ENCODE data around the gene STARD9.
A peak's percentile ranks its signal among the peaks of the same experiment; 100 is the strongest.
"Not testable (repeated sequence)": the region's sequence is repeated elsewhere in the genome, so short reads cannot be mapped to it uniquely, and the experiment has no call there.

STARD9 gene

DNA sequence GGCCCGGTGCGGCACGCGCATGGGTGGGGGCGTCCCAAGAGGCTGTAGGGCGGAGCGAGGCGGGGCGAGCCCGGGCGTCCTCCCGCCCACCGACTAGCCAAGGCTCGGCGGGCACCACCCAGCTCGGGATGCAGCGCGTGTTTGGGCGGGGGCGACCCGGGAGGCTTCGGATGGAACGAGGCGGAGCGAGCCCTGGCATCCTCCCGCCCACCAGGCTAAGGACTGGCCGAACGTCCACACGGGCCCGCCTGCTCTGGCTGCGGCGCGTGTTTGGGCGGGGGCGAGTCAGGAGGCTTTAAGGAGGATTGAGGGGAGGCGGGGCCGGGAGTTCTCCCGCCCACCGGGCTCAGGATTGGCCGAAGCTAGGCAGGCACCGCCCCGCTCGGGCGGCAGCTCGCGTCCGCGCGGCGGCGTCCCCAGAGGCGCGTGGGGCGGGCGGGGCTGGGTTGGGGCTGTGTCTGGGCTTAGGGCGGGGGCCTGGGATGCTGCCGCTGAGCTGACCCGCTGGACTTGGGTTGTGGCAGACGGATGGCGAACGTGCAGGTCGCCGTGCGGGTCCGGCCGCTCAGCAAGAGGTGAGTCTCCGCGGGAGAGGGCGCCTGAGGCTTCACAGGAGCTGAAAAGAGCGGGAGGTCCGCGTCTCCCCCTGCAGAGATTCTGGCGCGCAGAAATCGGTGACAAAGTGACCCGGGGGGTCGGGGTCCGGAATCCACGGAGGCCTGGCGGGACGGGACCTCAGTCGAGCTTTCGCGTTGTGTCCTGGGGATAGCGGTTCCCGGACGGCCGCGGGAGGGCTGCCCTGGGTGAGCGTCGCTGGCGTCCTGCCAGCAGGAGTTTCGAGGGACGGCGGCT lies at the start of gene STARD9:
Gene STARD9 (plus strand): TSS at position 419 of the 852 bp plus-strand sequence. CDS start 110 bp downstream, at position 529.
- peaks cover 53% of the 10 kb centered on the region for H3K27me3 ChIP-seq (ENCODE audit: insufficient read depth, low read length)
- peak within 1 kb of the TSS; percentile 83 for H3K4me3 ChIP-seq (ENCODE audit: low read length)
- no peak within 1 kb of the TSS for H3K27ac ChIP-seq (ENCODE audit: low read length)
- no peaks in the 10 kb centered on the region for H3K9me3 ChIP-seq (ENCODE audit: insufficient read depth, low read depth, low read length)
- peak within 1 kb of the TSS; percentile 72 for H3K9ac ChIP-seq (ENCODE audit: low read depth, low read length)
- no peaks in the 10 kb centered on the region; the same call in 1 of the 2 replicates for H3K4me1 ChIP-seq (ENCODE audit: insufficient read depth, low read length)
- H3K36me3 ChIP-seq (ENCODE audit: insufficient read depth, low read depth, low read length): no peaks in the 10 kb centered on the region

DNA sequence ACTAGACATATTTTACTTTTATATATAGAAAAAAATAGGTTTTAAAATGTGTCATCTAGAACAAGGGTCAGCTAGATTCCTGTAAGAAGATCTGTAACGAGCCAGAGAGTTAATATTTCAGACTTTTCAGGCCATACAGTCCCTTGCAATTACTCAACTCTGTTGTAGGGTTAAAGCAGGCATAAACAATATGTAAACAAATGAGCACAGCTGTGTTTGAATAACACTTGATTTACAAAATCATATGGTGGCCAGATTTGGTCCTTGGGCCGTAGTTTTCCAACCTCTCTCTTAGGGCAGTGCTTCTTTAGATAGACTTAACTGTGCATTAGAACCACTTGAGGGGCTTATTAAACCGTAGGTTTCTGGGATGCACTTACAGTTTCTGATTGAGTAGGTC lies 46.4 kb upstream of the STARD9 start:
- no peaks in the 10 kb centered on the region for H3K27me3 ChIP-seq (ENCODE audit: insufficient read depth, low read length)
- no peaks in the 10 kb centered on the region for H3K9me3 ChIP-seq (ENCODE audit: insufficient read depth, low read depth, low read length)
- no peak overlapping the region for H3K4me3 ChIP-seq (ENCODE audit: low read length)
- H3K27ac ChIP-seq (ENCODE audit: low read length): no peak overlapping the region
- H3K9ac ChIP-seq (ENCODE audit: low read depth, low read length): no peak overlapping the region
- peaks cover 69% of the 10 kb centered on the region for H3K36me3 ChIP-seq (ENCODE audit: insufficient read depth, low read depth, low read length)
- no peaks in the 10 kb centered on the region for H3K4me1 ChIP-seq (ENCODE audit: insufficient read depth, low read length)

DNA sequence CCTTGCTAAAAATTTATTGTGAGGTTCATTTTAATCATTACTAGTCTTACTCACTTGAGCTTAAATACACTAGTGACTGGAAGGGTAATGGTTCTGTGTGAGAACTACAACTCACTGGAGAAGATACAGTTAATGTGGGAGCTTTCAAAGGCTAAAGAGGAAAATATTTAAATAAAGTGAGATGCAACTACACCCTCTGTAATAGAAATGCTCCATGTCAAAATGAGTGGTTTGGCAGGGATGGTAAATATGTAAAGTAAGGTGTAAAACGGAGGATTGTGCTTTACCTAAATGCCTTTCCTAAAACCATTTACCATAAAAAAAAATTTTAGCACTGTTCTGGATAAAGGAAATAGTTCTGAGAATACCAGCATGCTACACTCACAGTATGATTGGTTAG lies 42.2 kb upstream of the STARD9 start:
- no peaks in the 10 kb centered on the region for H3K27me3 ChIP-seq (ENCODE audit: insufficient read depth, low read length)
- peaks cover 50% of the 10 kb centered on the region for H3K36me3 ChIP-seq (ENCODE audit: insufficient read depth, low read depth, low read length)
- H3K27ac ChIP-seq (ENCODE audit: low read length): no peak overlapping the region
- H3K4me3 ChIP-seq (ENCODE audit: low read length): no peak overlapping the region
- no peaks in the 10 kb centered on the region for H3K9me3 ChIP-seq (ENCODE audit: insufficient read depth, low read depth, low read length)
- no peaks in the 10 kb centered on the region for H3K4me1 ChIP-seq (ENCODE audit: insufficient read depth, low read length)
- no peak overlapping the region for H3K9ac ChIP-seq (ENCODE audit: low read depth, low read length)

DNA sequence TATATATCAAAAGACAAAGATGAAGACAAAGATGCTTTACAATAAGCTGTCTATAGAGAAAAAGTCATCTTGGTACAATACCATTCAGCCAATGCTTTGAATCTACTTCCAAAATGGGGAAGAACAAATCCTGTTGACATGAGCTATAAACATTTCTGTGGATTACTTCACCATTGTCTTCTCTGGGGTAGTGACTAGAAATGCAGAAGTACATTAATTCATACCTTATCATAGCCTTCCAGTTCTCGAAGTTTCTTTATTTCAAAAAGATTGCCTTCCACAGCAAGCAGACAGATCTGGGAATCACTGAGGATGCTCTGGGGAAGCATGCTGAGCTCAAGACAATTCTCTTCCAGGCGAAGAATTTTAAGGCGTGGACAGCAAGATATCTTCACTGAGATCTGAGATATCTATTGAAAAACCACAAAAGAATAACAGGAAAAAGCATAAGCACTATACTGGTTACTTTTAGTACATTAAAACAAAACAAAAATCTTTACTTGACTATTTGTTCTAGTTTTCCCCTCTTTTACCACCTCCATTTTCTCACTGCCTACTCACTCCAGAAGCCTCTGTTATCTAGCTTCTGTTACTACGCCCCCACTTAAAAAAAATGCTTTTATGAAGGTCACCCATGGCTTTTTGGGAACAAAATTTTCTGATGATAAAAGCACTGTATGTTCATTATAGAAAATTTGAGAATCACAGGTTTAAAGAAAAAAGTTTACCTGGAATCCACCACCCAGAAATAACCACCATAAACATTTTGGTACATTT lies 30.4 kb upstream of the STARD9 start:
- Histone ChIP-seq H3K36me3 (ENCODE audit: insufficient read depth, low read depth, low read length) (peaks cover 24% of the 10 kb centered on the region), H3K9ac (ENCODE audit: low read depth, low read length) (no peak overlapping the region), H3K4me3 (ENCODE audit: low read length) (no peak overlapping the region), H3K4me1 (ENCODE audit: insufficient read depth, low read length) (no peaks in the 10 kb centered on the region), H3K27ac (ENCODE audit: low read length) (no peak overlapping the region), H3K27me3 (ENCODE audit: insufficient read depth, low read length) (no peaks in the 10 kb centered on the region), H3K9me3 (ENCODE audit: insufficient read depth, low read depth, low read length) (no peaks in the 10 kb centered on the region)

DNA sequence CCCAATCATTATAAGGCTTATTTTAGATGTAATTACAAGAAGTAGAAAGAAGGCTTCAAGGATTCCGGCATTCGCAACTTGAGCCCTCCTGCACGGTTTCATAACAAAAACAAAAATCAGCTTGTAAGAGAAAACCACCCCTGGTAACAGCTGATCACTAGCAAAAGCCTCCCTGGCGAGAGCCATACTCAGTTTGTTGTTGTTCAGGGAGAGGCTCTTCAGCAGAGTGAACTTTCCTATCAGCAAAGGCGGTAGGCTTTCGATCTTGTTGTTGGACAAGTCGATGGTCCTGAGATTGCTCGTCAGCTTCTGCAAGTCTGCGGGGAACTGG lies 27.5 kb upstream of the STARD9 start:
- Histone ChIP-seq H3K9ac (ENCODE audit: low read depth, low read length) (peak overlapping the region; percentile 97), H3K27me3 (ENCODE audit: insufficient read depth, low read length) (no peaks in the 10 kb centered on the region), H3K36me3 (ENCODE audit: insufficient read depth, low read depth, low read length) (peaks cover 25% of the 10 kb centered on the region), H3K4me1 (ENCODE audit: insufficient read depth, low read length) (no peaks in the 10 kb centered on the region), H3K27ac (ENCODE audit: low read length) (no peak overlapping the region), H3K9me3 (ENCODE audit: insufficient read depth, low read depth, low read length) (no peaks in the 10 kb centered on the region), H3K4me3 (ENCODE audit: low read length) (peak overlapping the region; percentile 100)

GRCh38 chr15:42548249-42549031 lies 27.0 kb upstream of the STARD9 start, which contains the start of the genes HAUS2 and LRRC57:
Gene HAUS2, plus strand, starts transcription at chr15:42548838. Its CDS starts 35 bp downstream, at chr15:42548873.
Gene LRRC57, minus strand, starts transcription at chr15:42548793. Its CDS starts 359 bp downstream, at chr15:42548434.
- peaks cover 22% of the 10 kb centered on the region for H3K36me3 ChIP-seq (ENCODE audit: insufficient read depth, low read depth, low read length)
- H3K4me3 ChIP-seq (ENCODE audit: low read length): peak within 1 kb of the TSS; percentile 100
- no peaks in the 10 kb centered on the region for H3K27me3 ChIP-seq (ENCODE audit: insufficient read depth, low read length)
- no peaks in the 10 kb centered on the region for H3K9me3 ChIP-seq (ENCODE audit: insufficient read depth, low read depth, low read length)
- H3K4me1 ChIP-seq (ENCODE audit: insufficient read depth, low read length): no peaks in the 10 kb centered on the region
- H3K9ac ChIP-seq (ENCODE audit: low read depth, low read length): peak within 1 kb of the TSS; percentile 97
- peak within 1 kb of the TSS; percentile 90 for H3K27ac ChIP-seq (ENCODE audit: low read length)

- peak overlapping the region; percentile 97 for H3K9ac ChIP-seq (ENCODE audit: low read depth, low read length)
- H3K9me3 ChIP-seq (ENCODE audit: insufficient read depth, low read depth, low read length): no peaks in the 10 kb centered on the region
- peak overlapping the region; percentile 90 for H3K27ac ChIP-seq (ENCODE audit: low read length)
- H3K4me3 ChIP-seq (ENCODE audit: low read length): peak overlapping the region; percentile 100
- H3K27me3 ChIP-seq (ENCODE audit: insufficient read depth, low read length): no peaks in the 10 kb centered on the region
- peaks cover 16% of the 10 kb centered on the region; the same call in 1 of the 2 replicates for H3K36me3 ChIP-seq (ENCODE audit: insufficient read depth, low read depth, low read length)
- H3K4me1 ChIP-seq (ENCODE audit: insufficient read depth, low read length): no peaks in the 10 kb centered on the region
Measured at GRCh38 chr15:42549032-42549491, 26.3 kb upstream of the STARD9 start.

- peak overlapping the region; percentile 100 for H3K4me3 ChIP-seq (ENCODE audit: low read length)
- no peak overlapping the region for H3K27ac ChIP-seq (ENCODE audit: low read length)
- H3K9me3 ChIP-seq (ENCODE audit: insufficient read depth, low read depth, low read length): no peaks in the 10 kb centered on the region
- no peaks in the 10 kb centered on the region for H3K27me3 ChIP-seq (ENCODE audit: insufficient read depth, low read length)
- H3K4me1 ChIP-seq (ENCODE audit: insufficient read depth, low read length): no peaks in the 10 kb centered on the region
- H3K9ac ChIP-seq (ENCODE audit: low read depth, low read length): peak overlapping the region; percentile 97; the same call in 1 of the 2 replicates
- H3K36me3 ChIP-seq (ENCODE audit: insufficient read depth, low read depth, low read length): peaks cover 14% of the 10 kb centered on the region; the same call in 1 of the 2 replicates
Measured at GRCh38 chr15:42549741-42550392, 25.5 kb upstream of the STARD9 start.

DNA sequence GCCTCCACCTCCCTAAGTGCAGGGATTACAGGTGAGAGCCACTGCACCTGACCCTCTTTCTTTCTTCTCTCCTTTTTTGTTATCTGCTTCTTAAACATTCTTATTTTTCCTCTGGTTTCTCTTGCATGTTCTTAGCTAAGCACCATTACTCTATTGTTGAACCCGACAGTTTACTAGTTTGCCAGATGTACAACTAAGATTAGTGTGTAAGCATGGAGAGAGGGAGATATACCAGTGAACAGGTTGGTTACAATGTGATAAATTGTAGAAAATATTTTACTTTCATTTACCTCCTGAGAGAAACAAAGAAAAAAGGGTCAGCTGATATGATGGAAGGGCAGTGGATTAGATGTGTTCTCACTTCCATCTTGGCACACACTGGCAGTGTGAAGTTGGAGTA lies 21.9 kb upstream of the STARD9 start:
- no peak overlapping the region for H3K4me3 ChIP-seq (ENCODE audit: low read length)
- no peak overlapping the region for H3K9ac ChIP-seq (ENCODE audit: low read depth, low read length)
- no peak overlapping the region for H3K27ac ChIP-seq (ENCODE audit: low read length)
- no peaks in the 10 kb centered on the region for H3K27me3 ChIP-seq (ENCODE audit: insufficient read depth, low read length)
- H3K4me1 ChIP-seq (ENCODE audit: insufficient read depth, low read length): no peaks in the 10 kb centered on the region
- H3K9me3 ChIP-seq (ENCODE audit: insufficient read depth, low read depth, low read length): no peaks in the 10 kb centered on the region
- H3K36me3 ChIP-seq (ENCODE audit: insufficient read depth, low read depth, low read length): peaks cover 14% of the 10 kb centered on the region; the same call in 1 of the 2 replicates

DNA sequence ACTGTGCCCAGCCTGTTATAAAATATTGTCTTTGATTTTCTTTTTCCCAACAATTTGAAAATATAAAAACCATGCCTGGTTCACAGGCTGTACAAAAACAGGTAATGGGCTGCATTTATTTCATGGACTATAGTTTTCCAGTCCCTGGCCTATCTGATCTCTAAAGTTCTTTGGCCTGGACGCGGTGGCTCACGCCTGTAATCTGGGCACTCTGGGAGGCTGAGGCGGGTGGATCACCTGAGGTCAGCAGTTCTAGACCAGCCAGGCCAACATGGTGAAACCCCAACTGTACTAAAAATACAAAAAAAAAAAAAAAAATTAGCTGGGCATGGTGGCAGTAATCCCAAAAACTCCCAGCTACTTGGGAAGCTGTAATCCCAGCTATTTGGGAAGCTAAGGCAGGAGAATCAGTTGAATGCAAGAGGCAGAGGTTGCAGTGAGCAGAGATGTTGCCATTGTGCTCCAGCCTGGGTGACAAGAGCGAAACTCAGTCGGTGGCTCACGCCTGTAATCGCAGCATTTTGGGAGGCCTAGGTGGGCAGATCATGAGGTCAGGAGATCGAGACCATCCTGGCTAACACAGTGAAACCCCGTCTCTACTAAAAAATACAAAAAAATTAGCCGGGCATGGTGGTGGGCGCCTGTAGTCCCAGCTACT lies 18.7 kb upstream of the STARD9 start:
- not testable (repeated sequence) for H3K9me3 ChIP-seq (ENCODE audit: insufficient read depth, low read depth, low read length); H3K4me1 ChIP-seq (ENCODE audit: insufficient read depth, low read length); H3K4me3 ChIP-seq (ENCODE audit: low read length); H3K27me3 ChIP-seq (ENCODE audit: insufficient read depth, low read length); H3K9ac ChIP-seq (ENCODE audit: low read depth, low read length); H3K27ac ChIP-seq (ENCODE audit: low read length)
- H3K36me3 ChIP-seq (ENCODE audit: insufficient read depth, low read depth, low read length): peaks cover 45% of the 10 kb centered on the region

Measured in iPS-20b (cell line).